Renal cortical epithelial cell (primary cell): ENCODE measurements around the gene STAG2. TPM values are rescaled to one million over a fixed set of nuclear protein-coding genes. Genes with fewer than 3 reads are reported as not detected.
"Not testable (repeated sequence)": the region's sequence is repeated elsewhere in the genome, so short reads cannot be mapped to it uniquely, and the experiment has no call there.

ENCODE experiments used
- DNase-seq: peaks from one replicate; pipeline ENCODE4 v3.0.0-alpha.2; 2011; ENCODE audit warnings: low read depth
- total RNA-seq: library from RNA; depleted of rRNA; stranded (reverse); fragments of >200 nt; gene quantifications from 2 replicates; pipeline ENCODE4 v1.2.3, GENCODE V29; 2014

STAG2 gene
- total RNA-seq: 78.8 and 95.2 TPM in 2 replicates

GRCh38 chrX:123961268-123962005 is at the start of gene STAG2:
STAG2 (plus strand) TSS chrX:123961706; CDS start chrX:124022628, 60,922 bp downstream.
- peak; percentile 57 for DNase-seq

- DNase-seq: peak; percentile 16
Measured at GRCh38 chrX:123917069-123917468, 44.4 kb upstream of the STAG2 start.

GRCh38 chrX:123918106-123918721 is 43.3 kb upstream of the STAG2 start:
- peak; percentile 24 for DNase-seq

- peak; percentile 87 for DNase-seq
Measured at GRCh38 chrX:123920105-123920785, 41.3 kb upstream of the STAG2 start.

- DNase-seq: peak; percentile 57
Measured at GRCh38 chrX:123923211-123923610, 38.3 kb upstream of the STAG2 start.

GRCh38 chrX:123924186-123924585 is 37.3 kb upstream of the STAG2 start:
- peak; percentile 81 for DNase-seq

GRCh38 chrX:123927845-123928244 is 33.7 kb upstream of the STAG2 start:
- no peak for DNase-seq

- not testable (repeated sequence) for DNase-seq
Measured at GRCh38 chrX:123932055-123932454, 29.5 kb upstream of the STAG2 start.

GRCh38 chrX:123943074-123943473 is 18.4 kb upstream of the STAG2 start:
- DNase-seq: no peak

- no peak for DNase-seq
Measured at GRCh38 chrX:123943488-123943887, 18.0 kb upstream of the STAG2 start.

GRCh38 chrX:123949846-123950245 is 11.7 kb upstream of the STAG2 start:
- no peak for DNase-seq

GRCh38 chrX:123959281-123960063 is 2.0 kb upstream of the STAG2 start:
- DNase-seq: no peak

- DNase-seq: no peak
Measured at GRCh38 chrX:123960956-123961267, 594 bp upstream of the STAG2 start.

GRCh38 chrX:123962006-123962467 is 531 bp downstream of the STAG2 start:
- no peak for DNase-seq

- peak; percentile 88 for DNase-seq
Measured at GRCh38 chrX:123962794-123963373, 1.4 kb downstream of the STAG2 start.

GRCh38 chrX:123964156-123964834 is 2.8 kb downstream of the STAG2 start:
- no peak for DNase-seq

- no peak for DNase-seq
Measured at GRCh38 chrX:123965712-123966111, 4.2 kb downstream of the STAG2 start.

GRCh38 chrX:123967497-123967896 is 6.0 kb downstream of the STAG2 start:
- no peak for DNase-seq

GRCh38 chrX:123968383-123969050 is 7.0 kb downstream of the STAG2 start:
- no peak for DNase-seq

- DNase-seq: no peak
Measured at GRCh38 chrX:123971982-123972381, 10.5 kb downstream of the STAG2 start.

GRCh38 chrX:123973921-123974320 is 12.4 kb downstream of the STAG2 start:
- DNase-seq: no peak
